Measurements from ENCODE around the gene ZNF362.

The ZNF362 gene

DNA sequence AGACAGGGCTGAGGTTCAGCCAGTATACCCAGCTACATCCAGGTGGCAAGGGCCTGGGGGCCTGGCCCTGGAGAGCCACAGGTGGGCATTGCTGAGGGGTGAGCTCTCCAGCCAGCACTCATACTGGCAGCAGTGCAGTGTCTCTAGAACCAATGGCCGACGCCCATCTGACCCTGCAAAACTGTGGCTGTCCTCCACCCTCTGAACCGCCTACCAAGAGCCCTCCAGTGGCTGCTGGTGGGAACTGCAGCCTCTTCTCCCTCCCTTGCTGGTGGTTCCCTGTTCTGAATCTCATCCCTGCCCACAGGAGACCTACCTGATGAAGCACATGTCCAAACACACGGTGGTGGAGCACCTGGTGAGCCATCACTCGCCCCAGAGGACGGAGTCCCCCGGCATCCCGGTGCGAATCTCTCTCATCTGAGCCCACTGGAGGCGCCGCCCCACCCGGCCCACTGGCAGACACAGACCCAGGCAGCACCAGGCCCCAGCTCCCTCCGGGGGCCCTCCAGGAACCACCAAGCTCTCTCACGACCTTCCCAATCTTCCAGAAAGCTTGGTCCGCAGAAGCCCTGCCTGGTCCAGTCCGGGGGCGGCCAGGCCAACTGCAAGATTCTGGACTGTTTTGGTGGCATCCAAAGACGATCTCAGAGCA is 42.5 kb downstream of the ZNF362 start:
- Histone ChIP-seq H3K27ac (ENCODE audit: low read depth, low read length) (no peak overlapping the region), H3K36me3 (ENCODE audit: control insufficient read depth, low read length) (peaks cover 13% of the 10 kb centered on the region), H4K20me1 (ENCODE audit: control insufficient read depth, insufficient read depth, low read depth, low read length) (no peaks in the 10 kb centered on the region), H3K4me2 (ENCODE audit: low read length) (no peak overlapping the region), H3K4me3 (ENCODE audit: low read length) (no peak overlapping the region), H3K79me2 (ENCODE audit: control insufficient read depth, low read length) (no peaks in the 10 kb centered on the region), H3K9me3 (ENCODE audit: control insufficient read depth, insufficient read depth, low read length) (no peaks in the 10 kb centered on the region), H3K9me2 (replicated peaks; ENCODE audit: control insufficient read depth, low read length) (no peaks in the 10 kb centered on the region), H3K27me3 (ENCODE audit: control insufficient read depth, low read length) (no peaks in the 10 kb centered on the region), H3K4me1 (ENCODE audit: control insufficient read depth, low read length) (peaks cover 3% of the 10 kb centered on the region; the same call in 1 of the 2 replicates), H3F3A (ENCODE audit: control insufficient read depth, insufficient read depth) (no peaks in the 10 kb centered on the region)
- TF ChIP-seq EZH2phosphoT487 (IDR thresholded peaks at IDR 0.05; ENCODE audit: borderline replicate concordance, low read length), result no peak
- TF ChIP-seq, protein P1, sequence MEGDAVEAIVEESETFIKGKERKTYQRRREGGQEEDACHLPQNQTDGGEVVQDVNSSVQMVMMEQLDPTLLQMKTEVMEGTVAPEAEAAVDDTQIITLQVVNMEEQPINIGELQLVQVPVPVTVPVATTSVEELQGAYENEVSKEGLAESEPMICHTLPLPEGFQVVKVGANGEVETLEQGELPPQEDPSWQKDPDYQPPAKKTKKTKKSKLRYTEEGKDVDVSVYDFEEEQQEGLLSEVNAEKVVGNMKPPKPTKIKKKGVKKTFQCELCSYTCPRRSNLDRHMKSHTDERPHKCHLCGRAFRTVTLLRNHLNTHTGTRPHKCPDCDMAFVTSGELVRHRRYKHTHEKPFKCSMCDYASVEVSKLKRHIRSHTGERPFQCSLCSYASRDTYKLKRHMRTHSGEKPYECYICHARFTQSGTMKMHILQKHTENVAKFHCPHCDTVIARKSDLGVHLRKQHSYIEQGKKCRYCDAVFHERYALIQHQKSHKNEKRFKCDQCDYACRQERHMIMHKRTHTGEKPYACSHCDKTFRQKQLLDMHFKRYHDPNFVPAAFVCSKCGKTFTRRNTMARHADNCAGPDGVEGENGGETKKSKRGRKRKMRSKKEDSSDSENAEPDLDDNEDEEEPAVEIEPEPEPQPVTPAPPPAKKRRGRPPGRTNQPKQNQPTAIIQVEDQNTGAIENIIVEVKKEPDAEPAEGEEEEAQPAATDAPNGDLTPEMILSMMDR (IDR thresholded peaks at IDR 0.05; ENCODE audit: low read depth, low read length, poor library complexity, severe bottlenecking), result peak; percentile 88

DNA sequence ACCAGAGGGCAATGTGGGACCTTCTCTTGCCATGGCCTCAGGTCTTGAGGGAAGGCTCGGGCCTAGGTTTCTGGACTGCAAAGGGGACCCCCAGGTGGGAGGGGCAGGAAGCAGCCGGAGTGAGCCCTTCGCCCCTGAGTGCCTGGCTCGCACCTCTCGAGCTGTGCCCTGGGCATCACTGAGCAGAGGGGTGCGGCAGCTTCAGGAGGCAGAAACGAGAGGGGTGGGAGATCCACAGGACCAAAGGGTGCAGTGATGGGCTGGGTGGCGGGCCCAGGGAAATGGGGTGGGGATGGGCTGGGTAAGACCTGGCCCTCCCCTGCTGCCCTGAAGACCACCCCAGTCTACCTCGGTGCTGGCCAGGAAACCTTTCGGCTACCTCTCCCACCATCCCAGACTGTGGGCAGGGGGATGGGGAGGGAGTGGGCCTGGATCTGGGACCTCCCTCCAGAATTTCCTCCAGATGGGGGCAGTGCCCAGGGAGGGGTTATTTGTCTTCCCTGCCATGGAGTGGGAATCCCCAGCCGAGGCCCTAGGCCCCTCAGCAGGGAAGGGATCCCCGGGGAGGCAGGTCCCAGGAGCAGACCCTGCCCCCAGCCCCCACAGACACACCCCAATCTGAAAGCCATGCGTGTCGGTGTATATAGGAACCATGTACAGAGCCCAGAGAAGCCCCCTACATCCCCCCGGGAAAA is 43.3 kb downstream of the ZNF362 start:
- Histone ChIP-seq H3K9me3 (ENCODE audit: control insufficient read depth, insufficient read depth, low read length) (no peaks in the 10 kb centered on the region), H3K36me3 (ENCODE audit: control insufficient read depth, low read length) (peaks cover 13% of the 10 kb centered on the region), H3K4me1 (ENCODE audit: control insufficient read depth, low read length) (peaks cover 3% of the 10 kb centered on the region; the same call in 1 of the 2 replicates), H3K4me2 (ENCODE audit: low read length) (no peak overlapping the region), H3K79me2 (ENCODE audit: control insufficient read depth, low read length) (no peaks in the 10 kb centered on the region), H3K4me3 (ENCODE audit: low read length) (no peak overlapping the region), H3K27ac (ENCODE audit: low read depth, low read length) (no peak overlapping the region), H3K9me2 (replicated peaks; ENCODE audit: control insufficient read depth, low read length) (no peaks in the 10 kb centered on the region), H3K27me3 (ENCODE audit: control insufficient read depth, low read length) (no peaks in the 10 kb centered on the region), H3F3A (ENCODE audit: control insufficient read depth, insufficient read depth) (no peaks in the 10 kb centered on the region), H4K20me1 (ENCODE audit: control insufficient read depth, insufficient read depth, low read depth, low read length) (no peaks in the 10 kb centered on the region)
- TF ChIP-seq, protein P1 (IDR thresholded peaks at IDR 0.05; ENCODE audit: low read depth, low read length, poor library complexity, severe bottlenecking), result no peak
- TF ChIP-seq EZH2phosphoT487 (IDR thresholded peaks at IDR 0.05; ENCODE audit: borderline replicate concordance, low read length), result no peak

DNA sequence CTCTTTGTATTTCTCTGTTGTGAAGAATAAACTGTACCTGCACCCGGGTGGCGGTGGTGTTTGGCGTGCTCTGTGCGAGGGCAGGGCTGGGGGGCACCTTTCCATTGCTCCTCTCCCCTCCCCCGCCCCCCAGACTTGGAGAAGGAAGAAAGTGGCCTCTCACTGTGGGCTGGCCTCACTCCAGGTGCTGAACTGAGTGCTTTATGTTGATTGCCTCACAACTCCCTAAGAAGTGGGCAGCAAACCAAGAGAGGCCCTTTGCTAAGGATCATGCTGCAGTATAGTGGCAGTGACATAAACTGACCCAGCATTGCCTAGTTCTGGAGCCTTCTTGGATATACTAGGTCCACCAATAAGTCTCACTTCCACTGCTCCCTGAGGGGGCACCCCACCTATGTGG is 44.4 kb downstream of the ZNF362 start:
- H3K9me3 ChIP-seq (ENCODE audit: control insufficient read depth, insufficient read depth, low read length), result no peaks in the 10 kb centered on the region
- H3K27ac ChIP-seq (ENCODE audit: low read depth, low read length), result no peak overlapping the region
- H3K4me1 ChIP-seq (ENCODE audit: control insufficient read depth, low read length), result no peaks in the 10 kb centered on the region; the same call in 1 of the 2 replicates
- H3F3A ChIP-seq (ENCODE audit: control insufficient read depth, insufficient read depth), result no peaks in the 10 kb centered on the region
- no peaks in the 10 kb centered on the region for H4K20me1 ChIP-seq (ENCODE audit: control insufficient read depth, insufficient read depth, low read depth, low read length)
- no peak for TF ChIP-seq EZH2phosphoT487 (IDR thresholded peaks at IDR 0.05; ENCODE audit: borderline replicate concordance, low read length)
- TF ChIP-seq, protein P1 (IDR thresholded peaks at IDR 0.05; ENCODE audit: low read depth, low read length, poor library complexity, severe bottlenecking), result no peak
- H3K9me2 ChIP-seq (replicated peaks; ENCODE audit: control insufficient read depth, low read length), result no peaks in the 10 kb centered on the region
- H3K27me3 ChIP-seq (ENCODE audit: control insufficient read depth, low read length), result no peaks in the 10 kb centered on the region
- H3K4me3 ChIP-seq (ENCODE audit: low read length), result no peak overlapping the region
- no peak overlapping the region for H3K4me2 ChIP-seq (ENCODE audit: low read length)
- H3K79me2 ChIP-seq (ENCODE audit: control insufficient read depth, low read length), result no peaks in the 10 kb centered on the region
- H3K36me3 ChIP-seq (ENCODE audit: control insufficient read depth, low read length), result peaks cover 8% of the 10 kb centered on the region
